ENCODE measurements around the gene CFAP57.

The CFAP57 gene

DNA sequence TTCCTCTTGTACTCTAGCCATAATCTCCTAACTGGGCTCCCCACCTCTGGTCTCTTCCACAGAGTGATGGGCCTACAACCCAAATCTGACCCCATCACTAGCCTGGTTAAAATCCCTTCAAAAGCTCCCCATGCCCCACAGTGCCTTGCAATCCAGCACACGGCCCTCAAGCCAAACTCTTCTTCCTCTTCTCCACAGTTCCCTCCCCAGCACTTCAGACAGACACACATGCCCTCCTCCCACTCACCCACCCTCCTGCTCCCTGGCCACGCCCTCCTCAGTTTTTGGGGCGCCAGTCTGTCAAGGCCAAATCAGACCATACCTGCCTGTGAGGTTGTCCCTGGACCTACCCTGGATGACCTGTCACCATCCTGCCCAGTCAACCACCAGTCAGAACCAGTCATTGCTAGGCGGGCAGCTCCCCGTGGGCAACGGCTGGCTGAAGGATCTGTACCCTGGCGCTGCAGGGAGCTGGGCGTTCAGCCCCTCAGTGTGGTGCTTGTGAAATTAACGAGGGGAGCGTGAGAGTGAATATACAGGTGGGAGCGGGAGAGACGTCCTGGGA is 112.5 kb downstream of the CFAP57 start:
- DNase-seq: no peak
- Histone ChIP-seq H3K27me3 (replicated peaks; ENCODE audit: control insufficient read depth, insufficient read depth, low read length, poor library complexity, severe bottlenecking) (no peaks in the 10 kb centered on the region), H3K4me1 (ENCODE audit: control insufficient read depth, insufficient read depth, low read length, poor library complexity, severe bottlenecking) (no peaks in the 10 kb centered on the region), H3K4me3 (ENCODE audit: insufficient read depth, low read depth, low read length, poor library complexity, severe bottlenecking) (no peak overlapping the region), H3K36me3 (ENCODE audit: control insufficient read depth, insufficient read depth, low read length) (no peaks in the 10 kb centered on the region), H3K9me3 (ENCODE audit: control insufficient read depth, low read length) (no peaks in the 10 kb centered on the region), H3K27ac (ENCODE audit: insufficient read depth, low read length, poor library complexity, severe bottlenecking) (no peak overlapping the region)

GRCh38 chr1:43285269-43285990 is 113.3 kb downstream of the CFAP57 start, which contains the start of gene C1orf210:
Gene C1orf210 (minus strand): TSS chr1:43285581. CDS start chr1:43283270, 2,311 bp downstream.
- Histone ChIP-seq H3K27me3 (replicated peaks; ENCODE audit: control insufficient read depth, insufficient read depth, low read length, poor library complexity, severe bottlenecking) (no peaks in the 10 kb centered on the region), H3K4me3 (ENCODE audit: insufficient read depth, low read depth, low read length, poor library complexity, severe bottlenecking) (no peak within 1 kb of the TSS)
- DNase-seq: no peak

GRCh38 chr1:43286115-43286514 is 114.0 kb downstream of the CFAP57 start:
- no peak overlapping the region for H3K4me3 ChIP-seq (ENCODE audit: insufficient read depth, low read depth, low read length, poor library complexity, severe bottlenecking)
- DNase-seq: no peak

More at GRCh38 chr1:43285269-43285990, 113.3 kb downstream of the CFAP57 start, which contains the start of gene C1orf210:
- Histone ChIP-seq H3K36me3 (ENCODE audit: control insufficient read depth, insufficient read depth, low read length) (no peaks in the 10 kb centered on the region), H3K9me3 (ENCODE audit: control insufficient read depth, low read length) (no peaks in the 10 kb centered on the region), H3K27ac (ENCODE audit: insufficient read depth, low read length, poor library complexity, severe bottlenecking) (no peak within 1 kb of the TSS), H3K4me1 (ENCODE audit: control insufficient read depth, insufficient read depth, low read length, poor library complexity, severe bottlenecking) (no peaks in the 10 kb centered on the region)

GRCh38 chr1:43286533-43286932 is 114.4 kb downstream of the CFAP57 start:
- Histone ChIP-seq H3K36me3 (ENCODE audit: control insufficient read depth, insufficient read depth, low read length) (no peaks in the 10 kb centered on the region), H3K9me3 (ENCODE audit: control insufficient read depth, low read length) (no peaks in the 10 kb centered on the region), H3K27ac (ENCODE audit: insufficient read depth, low read length, poor library complexity, severe bottlenecking) (no peak overlapping the region), H3K4me1 (ENCODE audit: control insufficient read depth, insufficient read depth, low read length, poor library complexity, severe bottlenecking) (no peaks in the 10 kb centered on the region), H3K27me3 (replicated peaks; ENCODE audit: control insufficient read depth, insufficient read depth, low read length, poor library complexity, severe bottlenecking) (no peaks in the 10 kb centered on the region), H3K4me3 (ENCODE audit: insufficient read depth, low read depth, low read length, poor library complexity, severe bottlenecking) (no peak overlapping the region)
- no peak for DNase-seq

More at GRCh38 chr1:43286115-43286514, 114.0 kb downstream of the CFAP57 start:
- no peak overlapping the region for H3K27ac ChIP-seq (ENCODE audit: insufficient read depth, low read length, poor library complexity, severe bottlenecking)
- H3K36me3 ChIP-seq (ENCODE audit: control insufficient read depth, insufficient read depth, low read length): no peaks in the 10 kb centered on the region
- no peaks in the 10 kb centered on the region for H3K9me3 ChIP-seq (ENCODE audit: control insufficient read depth, low read length)
- no peaks in the 10 kb centered on the region for H3K27me3 ChIP-seq (replicated peaks; ENCODE audit: control insufficient read depth, insufficient read depth, low read length, poor library complexity, severe bottlenecking)
- H3K4me1 ChIP-seq (ENCODE audit: control insufficient read depth, insufficient read depth, low read length, poor library complexity, severe bottlenecking): no peaks in the 10 kb centered on the region

DNA sequence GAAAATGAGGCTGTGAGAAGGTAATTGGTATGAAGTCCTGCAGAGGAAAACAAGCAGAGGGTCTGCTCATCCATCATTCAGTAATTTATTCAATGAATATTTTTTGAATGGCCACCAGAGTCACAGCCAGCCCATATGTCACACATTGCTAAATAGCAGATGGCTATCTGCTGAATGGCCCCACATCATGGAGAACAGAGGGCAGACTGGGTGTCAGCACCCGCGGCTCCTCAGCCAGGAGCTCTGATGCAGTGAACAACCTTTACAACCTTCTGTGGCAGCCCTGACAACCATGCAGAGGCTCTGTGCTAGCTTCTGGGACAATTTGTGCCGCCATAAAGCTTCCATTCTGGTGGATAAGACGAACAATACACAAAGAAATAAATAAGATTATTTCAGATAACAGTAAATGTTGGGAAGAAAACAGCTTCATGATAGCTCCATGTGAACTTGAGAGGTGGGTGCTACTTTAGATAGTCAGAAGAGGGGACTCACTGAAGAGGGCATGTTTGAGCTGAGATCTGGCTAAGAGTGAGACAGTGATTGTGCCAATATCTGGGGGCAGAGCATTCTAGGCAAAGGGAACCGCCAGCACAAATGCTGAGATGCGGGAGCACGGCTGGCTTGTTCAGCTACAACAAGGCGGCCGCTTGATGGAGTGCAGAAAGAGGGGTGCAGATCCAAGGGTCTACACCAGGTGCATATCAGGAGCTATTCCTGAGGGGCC is 116.1 kb downstream of the CFAP57 start:
- H3K4me3 ChIP-seq (ENCODE audit: insufficient read depth, low read depth, low read length, poor library complexity, severe bottlenecking): no peak overlapping the region
- no peaks in the 10 kb centered on the region for H3K4me1 ChIP-seq (ENCODE audit: control insufficient read depth, insufficient read depth, low read length, poor library complexity, severe bottlenecking)
- H3K36me3 ChIP-seq (ENCODE audit: control insufficient read depth, insufficient read depth, low read length): no peaks in the 10 kb centered on the region
- no peak for DNase-seq
- no peaks in the 10 kb centered on the region for H3K27me3 ChIP-seq (replicated peaks; ENCODE audit: control insufficient read depth, insufficient read depth, low read length, poor library complexity, severe bottlenecking)
- H3K27ac ChIP-seq (ENCODE audit: insufficient read depth, low read length, poor library complexity, severe bottlenecking): no peak overlapping the region
- H3K9me3 ChIP-seq (ENCODE audit: control insufficient read depth, low read length): no peaks in the 10 kb centered on the region

DNA sequence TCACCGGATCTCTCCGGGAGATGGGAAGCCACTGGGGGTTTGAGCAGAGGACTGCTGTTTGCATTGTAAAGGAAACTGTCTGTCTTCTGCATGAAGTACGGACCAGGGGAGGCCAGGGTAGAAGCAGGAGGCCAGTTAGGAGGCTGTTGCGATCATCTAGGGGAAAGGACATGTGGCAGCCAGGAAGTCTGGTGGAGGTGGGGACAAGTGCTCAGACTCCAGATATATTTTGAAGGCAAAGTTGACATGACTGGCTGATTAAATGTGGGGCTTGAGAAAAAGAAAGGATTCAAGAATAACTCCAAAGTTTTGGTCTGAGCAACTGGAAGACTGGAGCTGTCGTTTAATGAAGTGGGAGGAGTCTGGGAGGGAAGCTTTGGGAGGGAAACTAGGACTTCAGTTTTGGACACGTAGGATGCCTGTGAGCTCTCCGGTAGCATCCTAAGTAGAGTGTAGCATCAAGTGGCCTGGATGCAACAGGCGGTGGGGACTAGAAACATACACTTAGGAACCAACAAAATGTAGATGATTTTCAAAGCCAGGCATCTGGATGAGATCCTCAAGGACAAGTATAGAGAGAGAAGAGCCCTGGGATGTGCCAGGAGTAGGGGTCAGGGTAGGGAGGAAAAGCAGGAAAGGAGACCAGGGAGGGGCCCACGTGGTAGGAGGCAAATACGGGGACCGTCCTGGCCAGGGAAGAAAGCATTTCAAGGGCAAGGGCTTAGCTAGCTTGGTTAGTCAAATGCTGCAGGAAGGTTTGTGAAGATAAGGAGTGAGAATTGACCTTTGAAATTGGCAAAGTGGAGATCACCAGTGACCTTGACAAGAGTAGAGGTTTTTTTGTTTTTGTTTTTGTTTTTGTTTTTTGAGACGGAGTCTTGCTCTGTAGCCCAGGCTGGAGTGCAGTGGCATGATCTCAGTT is 116.9 kb downstream of the CFAP57 start:
- Histone ChIP-seq H3K9me3 (ENCODE audit: control insufficient read depth, low read length) (no peaks in the 10 kb centered on the region), H3K4me1 (ENCODE audit: control insufficient read depth, insufficient read depth, low read length, poor library complexity, severe bottlenecking) (no peaks in the 10 kb centered on the region), H3K27me3 (replicated peaks; ENCODE audit: control insufficient read depth, insufficient read depth, low read length, poor library complexity, severe bottlenecking) (no peaks in the 10 kb centered on the region), H3K4me3 (ENCODE audit: insufficient read depth, low read depth, low read length, poor library complexity, severe bottlenecking) (no peak overlapping the region), H3K36me3 (ENCODE audit: control insufficient read depth, insufficient read depth, low read length) (no peaks in the 10 kb centered on the region), H3K27ac (ENCODE audit: insufficient read depth, low read length, poor library complexity, severe bottlenecking) (no peak overlapping the region)
- DNase-seq: no peak

GRCh38 chr1:43292216-43292615 is 120.1 kb downstream of the CFAP57 start:
- Histone ChIP-seq H3K27ac (ENCODE audit: insufficient read depth, low read length, poor library complexity, severe bottlenecking) (no peak overlapping the region), H3K4me1 (ENCODE audit: control insufficient read depth, insufficient read depth, low read length, poor library complexity, severe bottlenecking) (peaks cover 5% of the 10 kb centered on the region), H3K9me3 (ENCODE audit: control insufficient read depth, low read length) (no peaks in the 10 kb centered on the region), H3K36me3 (ENCODE audit: control insufficient read depth, insufficient read depth, low read length) (no peaks in the 10 kb centered on the region), H3K27me3 (replicated peaks; ENCODE audit: control insufficient read depth, insufficient read depth, low read length, poor library complexity, severe bottlenecking) (no peaks in the 10 kb centered on the region), H3K4me3 (ENCODE audit: insufficient read depth, low read depth, low read length, poor library complexity, severe bottlenecking) (no peak overlapping the region)
- DNase-seq: no peak

DNA sequence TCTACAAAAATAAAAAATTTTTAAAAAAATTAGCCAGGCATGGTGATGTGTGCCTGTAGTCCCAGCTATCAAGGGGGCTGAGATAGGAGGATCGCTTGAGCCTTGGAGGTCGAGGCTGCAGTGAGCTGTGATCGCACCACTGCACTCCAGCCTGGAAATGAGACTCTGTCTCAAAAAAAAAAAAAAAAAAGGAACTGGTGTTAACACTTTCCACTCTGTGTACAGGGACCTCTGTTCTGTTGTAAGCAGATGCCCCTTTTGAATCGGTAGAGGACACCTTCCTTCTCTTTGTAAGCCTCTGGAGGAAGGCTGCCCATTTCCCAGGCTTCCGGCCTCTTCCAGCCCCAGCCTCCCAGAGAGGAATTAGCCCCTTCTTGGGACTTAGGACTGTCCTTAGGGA is 120.5 kb downstream of the CFAP57 start:
- H3K27ac ChIP-seq (ENCODE audit: insufficient read depth, low read length, poor library complexity, severe bottlenecking): no peak overlapping the region

GRCh38 chr1:43293176-43293575 is 121.0 kb downstream of the CFAP57 start:
- H3K36me3 ChIP-seq (ENCODE audit: control insufficient read depth, insufficient read depth, low read length): no peaks in the 10 kb centered on the region
- no peak overlapping the region for H3K27ac ChIP-seq (ENCODE audit: insufficient read depth, low read length, poor library complexity, severe bottlenecking)
- no peaks in the 10 kb centered on the region for H3K27me3 ChIP-seq (replicated peaks; ENCODE audit: control insufficient read depth, insufficient read depth, low read length, poor library complexity, severe bottlenecking)
- H3K4me3 ChIP-seq (ENCODE audit: insufficient read depth, low read depth, low read length, poor library complexity, severe bottlenecking): no peak overlapping the region
- no peak for DNase-seq
- H3K9me3 ChIP-seq (ENCODE audit: control insufficient read depth, low read length): no peaks in the 10 kb centered on the region
- peaks cover 5% of the 10 kb centered on the region for H3K4me1 ChIP-seq (ENCODE audit: control insufficient read depth, insufficient read depth, low read length, poor library complexity, severe bottlenecking)

More for the DNA sequence above, 120.5 kb downstream of the CFAP57 start:
- H3K36me3 ChIP-seq (ENCODE audit: control insufficient read depth, insufficient read depth, low read length): no peaks in the 10 kb centered on the region
- H3K4me3 ChIP-seq (ENCODE audit: insufficient read depth, low read depth, low read length, poor library complexity, severe bottlenecking): no peak overlapping the region
- peaks cover 5% of the 10 kb centered on the region for H3K4me1 ChIP-seq (ENCODE audit: control insufficient read depth, insufficient read depth, low read length, poor library complexity, severe bottlenecking)
- no peaks in the 10 kb centered on the region for H3K9me3 ChIP-seq (ENCODE audit: control insufficient read depth, low read length)
- no peaks in the 10 kb centered on the region for H3K27me3 ChIP-seq (replicated peaks; ENCODE audit: control insufficient read depth, insufficient read depth, low read length, poor library complexity, severe bottlenecking)
- no peak for DNase-seq

Data from effector memory CD4-positive, alpha-beta T cell (primary cell).